T-helper 17 cell (primary cell): Measurements from ENCODE around the gene CCDC12. TPM values are rescaled to one million over a fixed set of nuclear protein-coding genes. Genes with fewer than 3 reads are reported as not detected.

Experiments used
- ATAC-seq: fragments of 150-1000 bp; cut with Tn5 transposase; 2 replicates; pipeline ENCODE4 v1.10.0; 2021; ENCODE audit warnings: mild to moderate bottlenecking, moderate library complexity
- DNase-seq, 3 donors: peaks; one replicate each; pipeline versions ENCODE4 v3.0.0 to v3.0.0-alpha.2; 2020 to 2021
- H3K9me3 ChIP-seq: one replicate; pipeline ENCODE4 v1.7.0; 2013; ENCODE audit warnings: low read length, mild to moderate bottlenecking; ENCODE audit not compliant: control insufficient read depth, poor library complexity, severe bottlenecking
- H3K27ac Mint-ChIP-seq: one replicate; pipeline ENCODE4 v1.8.0; 2022; ENCODE audit warnings: mild to moderate bottlenecking, moderate library complexity, mixed read lengths
- H3K27me3 Mint-ChIP-seq: one replicate; pipeline ENCODE4 v1.8.0; 2022; ENCODE audit warnings: mixed read lengths
- H3K36me3 Mint-ChIP-seq: one replicate; pipeline ENCODE4 v1.8.0; 2022; ENCODE audit warnings: low read depth, mixed read lengths
- H3K4me1 Mint-ChIP-seq: one replicate; pipeline ENCODE4 v1.8.0; 2022; ENCODE audit warnings: mild to moderate bottlenecking, mixed read lengths
- H3K4me3 Mint-ChIP-seq: one replicate; pipeline ENCODE4 v1.8.0; 2022; ENCODE audit warnings: mild to moderate bottlenecking, moderate library complexity, mixed read lengths
- total RNA-seq, 4 donors: library from RNA in 2 of 4; stranded (reverse) in 2 of 4; gene quantifications; one replicate each; pipeline ENCODE4 v1.2.3 and lab custom pipeline; 2022 to 2026

Gene CCDC12
- total RNA-seq, 2 donors from 2014 or later: 67.6 to 75.8 TPM

GRCh38 chr3:46877406-46878125 is 99.0 kb downstream of the CCDC12 start, which contains the start of gene PTH1R:
TSS of gene PTH1R (plus strand) at chr3:46877721. CDS start at chr3:46883560, 5,839 bp downstream.
- no peak for ATAC-seq
- no peak within 1 kb of the TSS for H3K4me3 Mint-ChIP-seq

GRCh38 chr3:46876313-46877300 is 99.9 kb downstream of the CCDC12 start:
- peaks cover 4% of the 10 kb centered on the region for H3K4me1 Mint-ChIP-seq
- no peak overlapping the region for H3K27ac Mint-ChIP-seq
- no peak overlapping the region for H3K4me3 Mint-ChIP-seq
- ATAC-seq (no peak), DNase-seq (no peak)
- H3K36me3 Mint-ChIP-seq: peaks cover 6% of the 10 kb centered on the region
- H3K27me3 Mint-ChIP-seq: peaks cover 41% of the 10 kb centered on the region
- H3K9me3 ChIP-seq: no peaks in the 10 kb centered on the region

More at GRCh38 chr3:46877406-46878125, 99.0 kb downstream of the CCDC12 start, which contains the start of gene PTH1R:
- peaks cover 40% of the 10 kb centered on the region for H3K27me3 Mint-ChIP-seq
- H3K36me3 Mint-ChIP-seq: peaks cover 6% of the 10 kb centered on the region
- peaks cover 6% of the 10 kb centered on the region for H3K4me1 Mint-ChIP-seq
- DNase-seq: no peak
- H3K27ac Mint-ChIP-seq: no peak within 1 kb of the TSS
- no peaks in the 10 kb centered on the region for H3K9me3 ChIP-seq

- H3K9me3 ChIP-seq: no peaks in the 10 kb centered on the region
- no peak for DNase-seq
- no peak overlapping the region for H3K27ac Mint-ChIP-seq
These were observed 101.0 kb downstream of the CCDC12 start for GRCh38 chr3:46875560-46875959.

GRCh38 chr3:46874430-46874829 is 102.1 kb downstream of the CCDC12 start:
- Mint-ChIP-seq H3K4me3 (no peak overlapping the region), H3K4me1 (peaks cover 2% of the 10 kb centered on the region), H3K27ac (no peak overlapping the region), H3K27me3 (peaks cover 41% of the 10 kb centered on the region), H3K36me3 (peaks cover 3% of the 10 kb centered on the region)
- no peak for DNase-seq
- H3K9me3 ChIP-seq: no peaks in the 10 kb centered on the region
- no peak for ATAC-seq

More at GRCh38 chr3:46875560-46875959, 101.0 kb downstream of the CCDC12 start:
- Mint-ChIP-seq H3K4me1 (peaks cover 4% of the 10 kb centered on the region), H3K36me3 (peaks cover 5% of the 10 kb centered on the region), H3K27me3 (peaks cover 44% of the 10 kb centered on the region), H3K4me3 (no peak overlapping the region)
- no peak for ATAC-seq

- no peaks in the 10 kb centered on the region for H3K9me3 ChIP-seq
- no peak for DNase-seq
- Mint-ChIP-seq H3K4me1 (peaks cover 2% of the 10 kb centered on the region), H3K27me3 (peaks cover 45% of the 10 kb centered on the region), H3K4me3 (no peak overlapping the region), H3K36me3 (peaks cover 3% of the 10 kb centered on the region), H3K27ac (no peak overlapping the region)
- no peak for ATAC-seq
These were observed 103.0 kb downstream of the CCDC12 start for GRCh38 chr3:46873521-46873920.

Other genes with a start within 250 kb of the CCDC12 start
- gene MYL3, start 113.3 kb downstream of the CCDC12 start, total RNA-seq: not detected
- gene PTH1R, start 99.0 kb downstream of the CCDC12 start, total RNA-seq: not detected
- 100 to 1,000 TPM; 285 to 303 TPM for gene NBEAL2, start 2.9 kb upstream of the CCDC12 start, total RNA-seq
- gene SETD2, start 187.4 kb upstream of the CCDC12 start, total RNA-seq: 10 to 100 TPM; 76.1 to 86.9 TPM